HG02588 (cell line): ENCODE data around the gene PDIA6.

ENCODE experiments used
- ATAC-seq: cut with Tn5 transposase; IDR thresholded peaks from one replicate; pipeline ENCODE4 v1.9.1; 2021; ENCODE audit warnings: mild to moderate bottlenecking, moderate library complexity; ENCODE audit not compliant: unreplicated experiment

Gene PDIA6

DNA sequence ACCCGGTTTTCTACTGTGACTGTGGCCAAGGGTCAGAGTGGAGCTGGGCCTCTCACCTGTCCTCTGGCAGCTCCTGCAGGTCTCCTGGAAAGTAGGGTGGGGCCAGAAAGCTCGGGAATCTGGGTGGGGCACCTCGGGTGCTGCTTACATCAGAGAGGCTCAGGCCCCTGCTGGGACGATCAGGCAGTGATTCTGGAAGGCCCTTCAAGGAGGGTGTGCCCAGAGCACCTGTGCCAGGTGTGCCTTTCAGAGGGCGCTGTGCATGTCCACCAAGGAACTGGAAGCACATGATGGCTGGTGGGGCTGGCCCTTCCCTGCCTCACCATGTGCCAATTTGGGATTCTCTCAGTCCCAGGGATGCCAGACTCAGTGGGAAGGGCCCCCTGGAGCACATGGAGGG is 47.1 kb downstream of the PDIA6 start:
- ATAC-seq, result no peak

GRCh38 chr2:10764896-10765295 is 47.7 kb downstream of the PDIA6 start:
- ATAC-seq, result no peak

DNA sequence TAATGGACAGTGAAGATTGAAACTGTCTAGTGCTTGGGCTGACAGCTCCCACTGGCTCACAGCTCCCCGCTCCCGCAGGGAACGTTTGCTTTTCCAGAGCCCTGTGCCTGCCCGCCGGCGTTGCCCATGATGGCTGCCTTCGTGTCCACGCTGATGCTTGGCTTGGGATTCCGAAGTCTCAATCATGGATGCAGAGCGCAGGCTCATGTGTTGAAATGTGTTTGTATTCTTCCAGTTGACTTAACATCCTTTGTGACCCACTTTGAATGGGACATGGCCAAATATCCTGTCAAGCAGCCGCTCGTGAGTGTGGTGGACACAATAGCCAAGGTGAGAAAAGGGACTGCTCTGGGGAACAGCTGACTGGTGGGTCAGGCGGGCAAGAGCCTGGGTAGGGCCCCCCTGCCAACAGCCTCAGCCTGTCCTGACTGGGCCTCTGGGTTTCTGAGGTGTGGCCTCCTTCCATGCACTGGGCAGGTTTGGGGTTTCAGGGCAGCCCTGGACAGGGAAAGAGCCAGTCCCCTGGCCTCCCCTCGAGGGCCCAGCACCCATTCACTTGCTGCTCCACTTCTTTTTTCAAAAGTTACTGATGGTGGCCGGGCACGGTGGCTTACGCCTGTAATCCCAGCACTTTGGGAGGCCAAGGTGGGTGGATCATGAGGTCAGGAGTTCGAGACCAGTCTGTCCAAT is 48.3 kb downstream of the PDIA6 start:
- ATAC-seq, result no peak

- ATAC-seq, result no peak
These were observed 49.2 kb downstream of the PDIA6 start for GRCh38 chr2:10763461-10763800.

DNA sequence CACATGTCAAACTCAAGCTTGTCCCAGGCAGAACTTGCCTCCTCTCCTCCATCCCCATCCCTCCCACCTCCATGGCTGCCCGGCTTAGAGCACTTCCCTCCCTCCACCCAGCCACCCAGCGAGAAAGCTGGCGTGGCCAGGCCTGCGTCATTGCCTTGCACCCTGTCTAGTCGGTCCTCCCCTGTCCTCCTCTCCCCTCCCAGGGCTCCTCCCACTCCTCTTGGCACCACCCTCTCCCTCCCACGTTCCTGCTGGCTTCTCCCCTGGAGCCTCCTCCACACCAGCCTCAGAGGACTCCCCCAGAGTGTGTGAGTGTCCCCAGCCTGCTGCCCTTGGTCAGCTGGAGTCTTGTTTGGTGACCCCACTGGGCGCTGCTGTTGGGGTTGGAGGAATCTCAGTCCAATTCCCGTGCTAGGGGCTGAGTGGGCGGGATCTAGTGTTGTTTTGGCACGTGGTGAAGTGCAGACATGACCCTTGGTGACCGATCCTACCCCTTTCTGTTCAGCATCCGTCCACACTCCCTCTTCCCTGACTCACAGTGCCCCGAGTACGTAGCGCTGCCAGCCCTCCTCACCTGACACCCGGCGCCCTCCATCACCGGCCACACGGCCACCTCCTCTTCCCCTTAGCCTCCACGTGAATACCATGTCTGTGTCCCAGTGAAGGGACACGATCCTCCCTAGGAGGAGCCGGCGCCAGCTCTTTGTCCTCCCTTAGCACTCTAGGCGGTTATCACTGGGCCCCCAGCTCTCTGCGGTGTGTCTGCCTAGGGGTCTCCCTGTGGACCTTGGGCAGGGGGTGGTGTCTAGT is 49.7 kb downstream of the PDIA6 start:
- ATAC-seq, result no peak

- no peak for ATAC-seq
These were observed 51.0 kb downstream of the PDIA6 start for GRCh38 chr2:10761591-10761990.

- ATAC-seq, result no peak
These were observed 51.6 kb downstream of the PDIA6 start for GRCh38 chr2:10760794-10761504.

- ATAC-seq, result no peak
These were observed 53.4 kb downstream of the PDIA6 start for GRCh38 chr2:10759151-10759714.

DNA sequence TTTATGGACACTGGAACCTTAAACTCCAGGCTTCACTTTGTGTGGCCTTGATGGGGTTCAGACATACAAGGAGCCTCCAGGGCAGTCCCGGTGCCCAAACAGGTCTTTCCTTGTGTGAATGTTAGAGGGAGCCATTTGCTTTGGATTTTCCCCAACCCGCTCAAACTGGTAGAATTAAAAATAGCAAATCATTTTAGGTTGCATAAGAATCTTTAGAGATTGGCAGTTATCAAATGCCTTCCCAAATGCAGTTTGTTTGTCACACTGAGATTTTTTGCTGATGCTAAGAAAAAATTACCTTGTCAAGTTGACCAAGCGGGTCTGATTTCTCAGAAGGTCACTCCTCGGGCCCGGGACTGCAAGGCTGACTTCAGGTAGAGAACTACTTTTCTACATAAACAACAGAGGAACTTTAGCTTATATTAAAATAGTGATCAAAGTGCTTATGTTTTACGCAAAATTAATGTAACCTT is 54.7 kb downstream of the PDIA6 start:
- ATAC-seq, result no peak

GRCh38 chr2:10755621-10756020 is 57.0 kb downstream of the PDIA6 start:
- no peak for ATAC-seq

DNA sequence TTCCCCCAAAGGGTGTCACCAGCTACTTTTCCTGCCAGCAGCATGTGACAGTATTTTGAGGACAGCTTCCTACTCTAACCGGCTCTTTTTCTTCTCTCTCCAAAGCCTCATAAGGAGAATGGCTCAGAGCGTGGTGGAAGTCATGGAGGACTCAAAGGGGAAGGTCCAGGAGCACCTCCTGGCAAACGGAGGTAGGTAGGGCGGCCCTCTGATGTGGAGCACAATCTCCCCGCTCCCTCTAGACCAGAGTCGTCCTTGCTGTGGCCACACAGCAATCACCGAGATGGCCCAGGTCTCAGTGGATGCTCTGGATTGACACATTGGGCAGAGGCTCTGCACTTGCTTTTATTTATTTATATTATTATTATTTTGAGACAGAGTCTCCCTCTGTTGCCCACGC is 58.7 kb downstream of the PDIA6 start:
- ATAC-seq, result no peak

DNA sequence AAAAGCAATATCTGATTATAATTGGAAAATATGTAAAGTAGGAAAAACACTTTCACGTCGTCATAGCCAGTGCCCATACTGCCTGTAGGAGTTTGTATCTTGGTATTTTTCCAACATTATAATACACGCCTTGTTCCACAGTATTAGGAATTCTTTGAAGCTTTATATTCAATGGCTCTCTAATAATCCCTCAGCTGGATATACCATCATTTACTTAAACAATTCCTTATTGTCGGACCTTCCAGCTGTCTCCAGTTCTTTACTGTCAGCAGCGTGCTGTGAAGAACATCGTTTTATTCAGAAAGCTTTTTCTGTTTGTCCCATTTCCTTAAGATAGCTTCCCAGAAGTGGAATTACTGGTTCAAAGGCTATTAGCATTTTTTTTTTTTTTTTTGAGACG is 59.4 kb downstream of the PDIA6 start:
- ATAC-seq, result no peak

DNA sequence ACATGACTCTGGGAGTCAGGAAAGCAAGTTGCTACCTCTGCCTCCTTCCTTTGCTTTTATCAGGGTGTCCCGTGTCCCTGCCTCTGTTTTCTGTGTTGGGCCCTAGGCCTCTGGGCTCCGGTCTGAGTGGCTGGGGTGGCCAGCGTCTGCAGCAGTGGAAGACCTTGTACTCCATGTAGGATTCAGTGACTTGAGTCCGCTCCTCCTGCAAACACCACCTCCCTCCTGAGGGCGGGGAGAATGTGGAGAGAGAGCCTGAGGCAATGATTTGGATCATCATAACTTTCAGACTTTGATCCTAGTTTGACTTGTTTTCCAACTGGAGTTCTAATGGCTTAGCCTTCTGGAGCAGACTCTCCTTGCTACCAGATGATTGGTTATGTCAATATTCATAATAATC is 60.3 kb downstream of the PDIA6 start:
- no peak for ATAC-seq

- ATAC-seq, result no peak
These were observed 62.0 kb downstream of the PDIA6 start for GRCh38 chr2:10750610-10751009.

GRCh38 chr2:10742666-10743065 is 69.9 kb downstream of the PDIA6 start:
- ATAC-seq, result no peak

DNA sequence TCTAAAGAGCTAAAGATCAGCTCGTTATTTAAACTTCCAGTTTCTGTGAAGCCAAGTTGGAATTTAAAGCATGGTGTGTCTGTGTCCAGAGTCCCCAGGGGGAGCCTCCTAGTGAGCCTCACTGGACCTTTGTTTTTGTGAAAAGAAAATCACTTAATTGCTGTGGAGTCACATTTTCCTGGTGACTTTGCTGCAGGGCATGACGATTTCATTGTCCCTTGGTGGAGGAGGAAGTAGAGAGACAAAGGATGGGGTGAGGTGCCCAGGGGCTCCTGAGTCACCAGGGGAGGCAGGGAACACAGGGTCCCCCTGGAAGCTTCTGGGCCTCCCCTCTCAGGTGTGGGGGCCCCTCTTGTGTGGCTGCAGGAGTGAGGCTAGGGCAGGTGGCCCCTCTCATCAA is 71.4 kb downstream of the PDIA6 start:
- no peak for ATAC-seq

- no peak for ATAC-seq
These were observed 72.4 kb downstream of the PDIA6 start for GRCh38 chr2:10740226-10740625.

GRCh38 chr2:10738192-10738591 is 74.4 kb downstream of the PDIA6 start:
- no peak for ATAC-seq

DNA sequence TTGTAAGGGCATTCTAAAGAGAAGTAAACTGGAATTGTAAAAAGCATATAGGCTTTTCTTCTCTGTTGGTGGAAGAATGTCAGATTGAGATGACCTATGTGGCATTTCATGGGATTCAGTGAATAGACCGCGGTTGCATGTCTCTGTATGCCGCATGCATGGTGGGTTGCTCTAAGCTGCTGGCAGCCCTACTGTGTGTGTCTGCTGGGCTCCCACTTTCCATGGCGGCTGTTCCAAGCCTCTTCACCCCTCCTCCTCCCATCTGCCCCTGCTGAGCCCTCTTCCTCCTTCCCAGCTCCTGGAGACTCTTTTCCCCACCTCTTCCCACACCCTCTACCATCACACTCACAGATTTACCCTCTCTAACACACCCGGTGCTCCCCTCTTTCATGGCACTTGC is 78.6 kb downstream of the PDIA6 start:
- no peak for ATAC-seq

DNA sequence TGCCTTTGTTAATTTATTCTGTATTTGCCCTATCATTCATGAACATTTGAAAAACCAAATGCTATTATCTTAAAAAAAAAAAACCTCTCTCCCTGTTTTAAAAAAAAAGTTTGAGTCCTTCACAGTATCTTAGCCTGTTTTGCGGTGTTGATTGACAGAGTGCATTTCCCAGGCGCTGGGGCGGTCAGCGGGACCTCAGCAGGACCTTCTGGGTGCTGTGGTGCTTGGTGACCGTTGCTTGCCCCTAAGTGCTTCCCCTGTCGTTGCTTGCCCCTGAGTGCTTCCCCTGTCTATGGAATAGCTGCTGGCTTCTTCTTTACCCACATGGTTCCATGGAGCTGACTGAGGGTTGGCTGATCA is 79.0 kb downstream of the PDIA6 start:
- ATAC-seq, result no peak
